GM21619 (cell line): Measurements from ENCODE around the gene NUDT3.
"Not testable (repeated sequence)": the region's sequence is repeated elsewhere in the genome, so short reads cannot be mapped to it uniquely, and the experiment has no call there.

Experiments used
- ATAC-seq: cut with Tn5 transposase; IDR thresholded peaks from one replicate; pipeline ENCODE4 v1.9.1; 2021; ENCODE audit not compliant: unreplicated experiment

NUDT3 gene

GRCh38 chr6:34392497-34393190, at the start of gene NUDT3:
TSS of gene NUDT3 (minus strand) at chr6:34392669. CDS start at chr6:34392362, 307 bp downstream.
- ATAC-seq: peak; percentile 80

GRCh38 chr6:34441526-34441925, 49.1 kb upstream of the NUDT3 start:
- ATAC-seq: no peak

- ATAC-seq: no peak
Observed at GRCh38 chr6:34439442-34439841, 47.0 kb upstream of the NUDT3 start.

GRCh38 chr6:34438705-34439104, 46.2 kb upstream of the NUDT3 start:
- no peak for ATAC-seq

- no peak for ATAC-seq
Observed at GRCh38 chr6:34437644-34437970, 45.1 kb upstream of the NUDT3 start.

GRCh38 chr6:34436803-34437643, 44.6 kb upstream of the NUDT3 start:
- no peak for ATAC-seq

- ATAC-seq: no peak
Observed at GRCh38 chr6:34435916-34436315, 43.4 kb upstream of the NUDT3 start.

GRCh38 chr6:34425498-34426410, 33.3 kb upstream of the NUDT3 start, which contains the start of gene RPS10:
TSS of gene RPS10 (minus strand) at chr6:34426069. CDS start at chr6:34425221, 848 bp downstream.
- peak; percentile 70 for ATAC-seq

- no peak for ATAC-seq
Observed at GRCh38 chr6:34425132-34425497, 32.6 kb upstream of the NUDT3 start.

- ATAC-seq: no peak
Observed at GRCh38 chr6:34424200-34425131, 32.0 kb upstream of the NUDT3 start.

- ATAC-seq: no peak
Observed at GRCh38 chr6:34423254-34423653, 30.8 kb upstream of the NUDT3 start.

- no peak for ATAC-seq
Observed at GRCh38 chr6:34418367-34418766, 25.9 kb upstream of the NUDT3 start.

GRCh38 chr6:34416877-34417371, 24.5 kb upstream of the NUDT3 start:
- ATAC-seq: no peak

GRCh38 chr6:34414999-34415858, 22.8 kb upstream of the NUDT3 start:
- no peak for ATAC-seq

- ATAC-seq: no peak
Observed at GRCh38 chr6:34412643-34413214, 20.3 kb upstream of the NUDT3 start.

GRCh38 chr6:34412016-34412415, 19.5 kb upstream of the NUDT3 start:
- ATAC-seq: no peak

- ATAC-seq: not testable (repeated sequence)
Observed at GRCh38 chr6:34407915-34408314, 15.4 kb upstream of the NUDT3 start.

- no peak for ATAC-seq
Observed at GRCh38 chr6:34396518-34396917, 4.0 kb upstream of the NUDT3 start.

GRCh38 chr6:34393966-34394305, 1.5 kb upstream of the NUDT3 start:
- ATAC-seq: no peak
